Loucy (cell line): ENCODE data around the gene EXOSC3.
"Not testable (repeated sequence)": the region's sequence is repeated elsewhere in the genome, so short reads cannot be mapped to it uniquely, and the experiment has no call there.

Experiments
- CTCF ChIP-seq: fragments of 200-600 bp; sonication (generic); conservative IDR thresholded peaks from 2 replicates; pipeline ENCODE4 v1.5.1; 2014; ENCODE audit warnings: mild to moderate bottlenecking, antibody characterized with exemption, low read length
- EZH2phosphoT487 ChIP-seq: fragments of 200-600 bp; IDR thresholded peaks from 2 replicates; pipeline ENCODE4 v1.6.1; 2018; ENCODE audit warnings: antibody characterized with exemption, mild to moderate bottlenecking, moderate library complexity, borderline replicate concordance

- not testable (repeated sequence) for TF ChIP-seq CTCF, EZH2phosphoT487
Measured at GRCh38 chr9:37825174-37825573, 40.3 kb upstream of the EXOSC3 start.
